ENCODE data around the gene TCAP. TPM values are rescaled to one million over a fixed set of nuclear protein-coding genes. Genes with fewer than 3 reads are reported as not detected.

The TCAP gene
- total RNA-seq, 3 donors from 2014 or later (not counting 1 experiment from before 2014, with no cell fraction given) = 1.3 to 3.8 (median 2.4) TPM

DNA sequence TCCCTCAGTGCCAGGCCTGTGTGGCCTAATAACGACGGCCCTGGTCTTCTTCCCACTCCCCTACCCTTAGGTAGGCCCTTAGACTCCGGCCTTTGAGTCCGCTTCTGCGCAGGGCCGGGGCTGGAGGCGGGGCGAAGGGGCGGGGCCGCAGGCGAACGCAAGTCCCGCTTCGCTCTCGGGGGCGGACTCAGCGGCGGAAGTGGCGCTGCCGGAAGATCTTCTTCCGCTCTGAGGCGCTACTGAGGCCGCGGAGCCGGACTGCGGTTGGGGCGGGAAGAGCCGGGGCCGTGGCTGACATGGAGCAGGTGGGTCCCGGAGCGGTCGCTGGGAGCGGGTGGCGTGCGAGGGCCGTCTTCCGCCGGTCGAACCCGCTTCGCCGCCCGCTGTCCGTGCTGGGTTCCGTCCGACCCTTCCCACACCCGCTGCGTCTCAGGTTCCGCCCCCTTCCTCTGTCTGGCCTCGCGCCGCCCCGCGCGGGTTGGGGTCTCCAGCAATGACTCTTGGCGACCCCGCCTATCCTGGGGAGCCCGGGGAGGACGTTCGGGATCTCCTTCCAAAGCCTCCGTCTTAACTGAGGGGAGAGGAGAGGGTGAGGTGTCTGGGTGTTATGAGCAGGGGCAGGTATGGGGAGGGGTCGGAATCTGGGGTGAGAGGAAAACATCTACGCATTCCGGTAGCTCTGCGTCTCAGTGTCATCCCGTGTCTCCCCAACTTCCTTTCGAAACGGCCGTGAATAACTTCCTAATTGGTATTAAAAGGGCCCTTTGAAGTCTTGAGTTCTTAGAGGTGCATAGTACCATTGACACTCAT is 28.0 kb upstream of the TCAP start, which contains the start of gene STARD3:
TSS of gene STARD3 (plus strand) at position 218 of the 810 bp plus-strand sequence. CDS start 16,388 bp downstream, outside the sequence.
- Histone ChIP-seq H3K4me1 (ENCODE audit: control insufficient read depth, insufficient read depth, low read length) (peaks cover 60% of the 10 kb centered on the region), H3K27me3 (ENCODE audit: control insufficient read depth, insufficient read depth, low read length) (no peaks in the 10 kb centered on the region), H3K36me3 (ENCODE audit: control insufficient read depth, insufficient read depth, low read length) (no peaks in the 10 kb centered on the region), H3K27ac (ENCODE audit: low read length) (peak within 1 kb of the TSS; percentile 97), H3K4me3 (ENCODE audit: low read length) (peak within 1 kb of the TSS; percentile 86), H3K9me3 (ENCODE audit: control insufficient read depth, insufficient read depth, low read length) (no peaks in the 10 kb centered on the region)
- Mint-ChIP-seq H3K4me1 (peaks cover 48 to 61% of the 10 kb centered on the region in 2 donors), H3K9me3 (no peaks in the 10 kb centered on the region), H3K4me3 (peak within 1 kb of the TSS; percentile 95), H3K36me3 (no peaks in the 10 kb centered on the region), H3K27ac (peak within 1 kb of the TSS; percentile 86 to 92), H3K27me3 (ENCODE audit: low read depth in 2 of 2) (no peaks in the 10 kb centered on the region)
- intact Hi-C loops (cut with micrococcal nuclease) = loop anchor here (2.0 to 5.0 kb wide), 3 partner anchors 14 to 115 kb away; no protein-coding TSS in a partner anchor
- TF ChIP-seq, protein P1, sequence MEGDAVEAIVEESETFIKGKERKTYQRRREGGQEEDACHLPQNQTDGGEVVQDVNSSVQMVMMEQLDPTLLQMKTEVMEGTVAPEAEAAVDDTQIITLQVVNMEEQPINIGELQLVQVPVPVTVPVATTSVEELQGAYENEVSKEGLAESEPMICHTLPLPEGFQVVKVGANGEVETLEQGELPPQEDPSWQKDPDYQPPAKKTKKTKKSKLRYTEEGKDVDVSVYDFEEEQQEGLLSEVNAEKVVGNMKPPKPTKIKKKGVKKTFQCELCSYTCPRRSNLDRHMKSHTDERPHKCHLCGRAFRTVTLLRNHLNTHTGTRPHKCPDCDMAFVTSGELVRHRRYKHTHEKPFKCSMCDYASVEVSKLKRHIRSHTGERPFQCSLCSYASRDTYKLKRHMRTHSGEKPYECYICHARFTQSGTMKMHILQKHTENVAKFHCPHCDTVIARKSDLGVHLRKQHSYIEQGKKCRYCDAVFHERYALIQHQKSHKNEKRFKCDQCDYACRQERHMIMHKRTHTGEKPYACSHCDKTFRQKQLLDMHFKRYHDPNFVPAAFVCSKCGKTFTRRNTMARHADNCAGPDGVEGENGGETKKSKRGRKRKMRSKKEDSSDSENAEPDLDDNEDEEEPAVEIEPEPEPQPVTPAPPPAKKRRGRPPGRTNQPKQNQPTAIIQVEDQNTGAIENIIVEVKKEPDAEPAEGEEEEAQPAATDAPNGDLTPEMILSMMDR (IDR thresholded peaks at IDR 0.05) = no peak
- ATAC-seq (peak; percentile 91 to 95 (median 92)), DNase-seq (peak; percentile 87 to 95)
- WGBS (ENCODE audit: insufficient coverage) = under 1% methylated on average over 69 of the region's 69 CpGs

DNA sequence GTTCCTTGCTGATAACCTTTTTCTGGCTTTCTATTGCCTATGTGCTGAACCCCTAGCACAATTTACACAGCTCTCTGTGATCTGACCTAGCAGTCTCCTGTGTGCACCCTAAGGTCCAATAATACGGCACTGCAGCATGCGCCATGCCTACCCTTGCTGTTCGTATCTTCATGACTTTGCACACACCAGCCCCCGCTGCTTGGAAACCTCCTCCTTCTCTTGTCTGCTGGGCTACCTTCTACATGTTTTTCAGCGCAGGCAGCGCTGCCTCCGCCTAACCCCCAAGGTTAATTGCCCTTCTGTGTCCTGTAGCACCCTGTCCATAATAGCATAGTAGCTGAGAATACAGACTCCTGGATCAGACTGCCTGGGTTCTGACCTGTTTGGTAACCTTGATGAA is 26.8 kb upstream of the TCAP start:
- H3K36me3 ChIP-seq (ENCODE audit: control insufficient read depth, insufficient read depth, low read length) = no peaks in the 10 kb centered on the region
- WGBS (ENCODE audit: insufficient coverage) = 94% methylated on average over 7 of the region's 7 CpGs
- Mint-ChIP-seq H3K4me1 (peaks cover 60 to 73% of the 10 kb centered on the region in 2 donors), H3K4me3 (peak overlapping the region; percentile 95), H3K27me3 (ENCODE audit: low read depth in 2 of 2) (no peaks in the 10 kb centered on the region), H3K9me3 (no peaks in the 10 kb centered on the region), H3K36me3 (no peaks in the 10 kb centered on the region), H3K27ac (peak overlapping the region; percentile 86 to 92)
- ATAC-seq = no peak
- peaks cover 72% of the 10 kb centered on the region for H3K4me1 ChIP-seq (ENCODE audit: control insufficient read depth, insufficient read depth, low read length)
- H3K4me3 ChIP-seq (ENCODE audit: low read length) = no peak overlapping the region
- DNase-seq = no peak
- H3K27ac ChIP-seq (ENCODE audit: low read length) = no peak overlapping the region
- no peaks in the 10 kb centered on the region for H3K9me3 ChIP-seq (ENCODE audit: control insufficient read depth, insufficient read depth, low read length)
- TF ChIP-seq, protein P1 (IDR thresholded peaks at IDR 0.05) = no peak
- no peaks in the 10 kb centered on the region for H3K27me3 ChIP-seq (ENCODE audit: control insufficient read depth, insufficient read depth, low read length)
- intact Hi-C loops (cut with micrococcal nuclease) = loop anchor here (5.0 kb wide), 2 partner anchors 39 to 114 kb away; no protein-coding TSS in a partner anchor

DNA sequence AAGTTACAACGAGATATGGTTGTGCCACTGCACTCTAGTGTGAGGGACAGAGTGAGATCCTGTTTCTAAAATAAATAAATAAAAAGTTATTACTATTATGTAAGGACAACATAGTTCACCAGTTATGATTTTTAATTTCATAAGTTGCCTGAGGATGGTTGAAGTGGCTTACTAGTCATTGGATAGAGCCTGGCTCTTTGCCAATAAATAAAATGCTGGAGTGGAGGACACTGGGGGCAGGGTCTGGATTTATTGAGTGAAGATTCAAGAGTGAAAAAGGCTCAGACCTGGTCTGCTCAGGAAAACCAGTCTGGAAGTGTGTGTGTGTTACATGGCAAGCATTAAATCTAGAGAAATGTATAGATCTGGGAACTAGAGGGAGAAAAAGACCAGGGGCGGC is 26.1 kb upstream of the TCAP start:
- H3K27me3 ChIP-seq (ENCODE audit: control insufficient read depth, insufficient read depth, low read length) = no peaks in the 10 kb centered on the region
- DNase-seq (no peak), ATAC-seq (no peak)
- WGBS (ENCODE audit: insufficient coverage) = 98% methylated on average over 2 of the region's 2 CpGs
- H3K36me3 ChIP-seq (ENCODE audit: control insufficient read depth, insufficient read depth, low read length) = no peaks in the 10 kb centered on the region
- TF ChIP-seq, protein P1 (IDR thresholded peaks at IDR 0.05) = no peak
- intact Hi-C loops (cut with micrococcal nuclease) = loop anchor here (5.0 kb wide), 2 partner anchors 38 to 113 kb away; no protein-coding TSS in a partner anchor
- peak overlapping the region; percentile 74 to 86 for H3K27ac Mint-ChIP-seq
- no peaks in the 10 kb centered on the region for H3K9me3 ChIP-seq (ENCODE audit: control insufficient read depth, insufficient read depth, low read length)
- no peaks in the 10 kb centered on the region for H3K36me3 Mint-ChIP-seq
- H3K4me3 ChIP-seq (ENCODE audit: low read length) = no peak overlapping the region
- peaks cover 79% of the 10 kb centered on the region for H3K4me1 ChIP-seq (ENCODE audit: control insufficient read depth, insufficient read depth, low read length)
- peak overlapping the region; percentile 51 for H3K4me3 Mint-ChIP-seq
- no peak overlapping the region for H3K27ac ChIP-seq (ENCODE audit: low read length)
- H3K4me1 Mint-ChIP-seq = peaks cover 67 to 80% of the 10 kb centered on the region in 2 donors
- H3K9me3 Mint-ChIP-seq = no peaks in the 10 kb centered on the region
- no peaks in the 10 kb centered on the region for H3K27me3 Mint-ChIP-seq (ENCODE audit: low read depth in 2 of 2)

Measured in natural killer cell (primary cell).